Ammon's horn (tissue), 1 donor: ENCODE measurements around the gene SYT2.
"Not testable (repeated sequence)": the region's sequence is repeated elsewhere in the genome, so short reads cannot be mapped to it uniquely, and the experiment has no call there.

Experiments used
- DNase-seq: peaks from one replicate; pipeline ENCODE4 v3.0.0-alpha.2; 2016; ENCODE audit warnings: low spot score

SYT2 gene

GRCh38 chr1:202569393-202570322 lies 140.6 kb downstream of the SYT2 start:
- no peak for DNase-seq

- no peak for DNase-seq
Measured at GRCh38 chr1:202568826-202569225, 141.4 kb downstream of the SYT2 start.

- DNase-seq: no peak
Measured at GRCh38 chr1:202568410-202568809, 141.8 kb downstream of the SYT2 start.

GRCh38 chr1:202567738-202568137 lies 142.5 kb downstream of the SYT2 start:
- no peak for DNase-seq

- DNase-seq: no peak
Measured at GRCh38 chr1:202565890-202566602, 144.2 kb downstream of the SYT2 start.

GRCh38 chr1:202564958-202565495 lies 145.2 kb downstream of the SYT2 start:
- no peak for DNase-seq

GRCh38 chr1:202563818-202564217 lies 146.4 kb downstream of the SYT2 start:
- DNase-seq: no peak

- no peak for DNase-seq
Measured at GRCh38 chr1:202562444-202563060, 147.7 kb downstream of the SYT2 start.

- no peak for DNase-seq
Measured at GRCh38 chr1:202561726-202562443, 148.4 kb downstream of the SYT2 start.

- DNase-seq: no peak
Measured at GRCh38 chr1:202561240-202561639, 149.0 kb downstream of the SYT2 start.

- not testable (repeated sequence) for DNase-seq
Measured at GRCh38 chr1:202557662-202558061, 152.6 kb downstream of the SYT2 start.

GRCh38 chr1:202556037-202556436 lies 154.2 kb downstream of the SYT2 start:
- not testable (repeated sequence) for DNase-seq

GRCh38 chr1:202554619-202555018 lies 155.6 kb downstream of the SYT2 start:
- DNase-seq: not testable (repeated sequence)

- DNase-seq: peak; percentile 55
Measured at GRCh38 chr1:202553560-202554038, 156.7 kb downstream of the SYT2 start.

GRCh38 chr1:202553078-202553477 lies 157.2 kb downstream of the SYT2 start:
- not testable (repeated sequence) for DNase-seq

GRCh38 chr1:202552615-202553014 lies 157.6 kb downstream of the SYT2 start:
- not testable (repeated sequence) for DNase-seq

GRCh38 chr1:202551683-202552082 lies 158.6 kb downstream of the SYT2 start:
- no peak for DNase-seq

GRCh38 chr1:202550088-202550487 lies 160.2 kb downstream of the SYT2 start:
- DNase-seq: not testable (repeated sequence)

- no peak for DNase-seq
Measured at GRCh38 chr1:202547215-202547614, 163.0 kb downstream of the SYT2 start.

- DNase-seq: not testable (repeated sequence)
Measured at GRCh38 chr1:202546796-202547195, 163.5 kb downstream of the SYT2 start.

- not testable (repeated sequence) for DNase-seq
Measured at GRCh38 chr1:202546377-202546776, 163.9 kb downstream of the SYT2 start.
